Keratinocyte (primary cell): ENCODE measurements around the gene CAT. TPM values are rescaled to one million over a fixed set of nuclear protein-coding genes. Genes with fewer than 3 reads are reported as not detected.

Experiments used
- DNase-seq: peaks from one replicate; pipeline ENCODE4 v3.0.0-alpha.2; 2011; ENCODE audit warnings: low read depth, missing footprints, low spot score
- FAIRE-seq: peaks from 2 replicates; lab custom pipeline; 2011; peaks lifted over from hg19 to GRCh38; lab: Jason Lieb, UNC
- H2AFZ ChIP-seq: 2 replicates; pipeline ENCODE4 v1.6.0; 2012; ENCODE audit warnings: low read length, control low read depth, inconsistent platforms; ENCODE audit not compliant: control insufficient read depth
- H3K27ac ChIP-seq: 2 replicates; pipeline ENCODE4 v1.5.1; 2011; ENCODE audit warnings: low read length; ENCODE audit not compliant: control insufficient read depth, insufficient read depth
- H3K27me3 ChIP-seq: 3 replicates; pipeline ENCODE4 v1.6.0; 2011; ENCODE audit warnings: low read length; ENCODE audit not compliant: control insufficient read depth, insufficient read depth; ENCODE audit errors: extremely low read depth
- H3K36me3 ChIP-seq, 2 experiments: 2 replicates in 1 of 2; 3 replicates in 1 of 2; pipeline ENCODE4 v1.5.1; 2011; ENCODE audit warnings: low read length in 2 of 2, mild to moderate bottlenecking in 1 of 2; ENCODE audit not compliant: control insufficient read depth in 2 of 2, insufficient read depth in 2 of 2; ENCODE audit errors: extremely low read depth in 1 of 2
- H3K4me1 ChIP-seq: 3 replicates; pipeline ENCODE4 v1.5.1; 2011; ENCODE audit warnings: low read length; ENCODE audit not compliant: control insufficient read depth, insufficient read depth; ENCODE audit errors: extremely low read depth
- H3K4me2 ChIP-seq: 3 replicates; pipeline ENCODE4 v1.6.0; 2011; ENCODE audit warnings: low read depth, low read length; ENCODE audit not compliant: control insufficient read depth, insufficient read depth; ENCODE audit errors: extremely low read depth
- H3K4me3 ChIP-seq, 3 experiments: fragments of 200-600 bp in 1 of 3; sonication (generic) in 1 of 3; 2 replicates in 2 of 3; 3 replicates in 1 of 3; pipeline ENCODE4 v1.5.1; 2011 to 2016; ENCODE audit warnings: low read length in 3 of 3, mild to moderate bottlenecking in 3 of 3, control low read depth in 2 of 3, inconsistent platforms in 1 of 3, low read depth in 1 of 3, mixed read lengths in 1 of 3, mixed run types in 1 of 3, moderate library complexity in 1 of 3; ENCODE audit not compliant: control insufficient read depth in 2 of 3, insufficient read depth in 2 of 3; ENCODE audit errors: extremely low read depth in 1 of 3
- H3K79me2 ChIP-seq: 2 replicates; pipeline ENCODE4 v1.6.0; 2012; ENCODE audit warnings: low read length; ENCODE audit not compliant: control insufficient read depth, insufficient read depth
- H3K9ac ChIP-seq: 3 replicates; pipeline ENCODE4 v1.6.0; 2011; ENCODE audit warnings: low read length; ENCODE audit not compliant: control insufficient read depth, insufficient read depth; ENCODE audit errors: extremely low read depth
- H3K9me1 ChIP-seq: 3 replicates; pipeline ENCODE4 v1.6.0; 2011; ENCODE audit warnings: low read length; ENCODE audit not compliant: control insufficient read depth, insufficient read depth; ENCODE audit errors: extremely low read depth
- H3K9me3 ChIP-seq: 2 replicates; pipeline ENCODE4 v1.5.1; 2012; ENCODE audit warnings: low read depth, low read length; ENCODE audit not compliant: control insufficient read depth
- H4K20me1 ChIP-seq: 3 replicates; pipeline ENCODE4 v1.6.0; 2011; ENCODE audit warnings: low read length; ENCODE audit not compliant: control insufficient read depth, insufficient read depth; ENCODE audit errors: extremely low read depth
- EZH2 ChIP-seq: IDR thresholded peaks from one replicate; pipeline ENCODE4 v1.6.1; 2012; ENCODE audit warnings: inconsistent platforms, mild to moderate bottlenecking, low read length, moderate library complexity
- dilution Hi-C: fragments of 300-500 bp; cut with MboI; formaldehyde crosslinking; loops from one replicate; pipeline ENCODE4 v1.7.0; 2020; ENCODE audit warnings: low sequenced_read_pairs; ENCODE audit not compliant: extremely low pct_ligation_motif_present
- polyA plus RNA-seq, 5 experiments: library from polyadenylated mRNA; depleted of rRNA in 3 of 5; stranded (reverse) in 3 of 5; stranded (forward) in 1 of 5; unstranded in 1 of 5; fragments of >200 nt; gene quantifications; 1 replicate in 1 of 5; 2 replicates in 3 of 5; 3 replicates in 1 of 5; pipeline versions ENCODE4 v1.2.1 to v1.2.3, GENCODE V29; 2011 to 2012; ENCODE audit warnings: missing spikeins in 2 of 5, low read depth in 1 of 5, low replicate concordance in 1 of 5
- TF ChIP-seq, protein P1 (sequence below), 3 experiments: IDR thresholded peaks in 1 of 3; conservative IDR thresholded peaks in 1 of 3; optimal IDR thresholded peaks in 1 of 3; 2 replicates in 2 of 3; 3 replicates in 1 of 3; pipeline versions ENCODE3 to v1.5.1; 2011; ENCODE audit warnings: low read length in 3 of 3, mild to moderate bottlenecking in 3 of 3, moderate library complexity in 2 of 3, control low read depth in 1 of 3, inconsistent platforms in 1 of 3; ENCODE audit not compliant: insufficient read depth in 2 of 3; ENCODE audit errors: extremely low read depth in 1 of 3

The CAT gene
- polyA plus RNA-seq, 1 donor (not counting 4 experiments of a cell fraction or from before 2014, with no cell fraction given) = 94.8 TPM

DNA sequence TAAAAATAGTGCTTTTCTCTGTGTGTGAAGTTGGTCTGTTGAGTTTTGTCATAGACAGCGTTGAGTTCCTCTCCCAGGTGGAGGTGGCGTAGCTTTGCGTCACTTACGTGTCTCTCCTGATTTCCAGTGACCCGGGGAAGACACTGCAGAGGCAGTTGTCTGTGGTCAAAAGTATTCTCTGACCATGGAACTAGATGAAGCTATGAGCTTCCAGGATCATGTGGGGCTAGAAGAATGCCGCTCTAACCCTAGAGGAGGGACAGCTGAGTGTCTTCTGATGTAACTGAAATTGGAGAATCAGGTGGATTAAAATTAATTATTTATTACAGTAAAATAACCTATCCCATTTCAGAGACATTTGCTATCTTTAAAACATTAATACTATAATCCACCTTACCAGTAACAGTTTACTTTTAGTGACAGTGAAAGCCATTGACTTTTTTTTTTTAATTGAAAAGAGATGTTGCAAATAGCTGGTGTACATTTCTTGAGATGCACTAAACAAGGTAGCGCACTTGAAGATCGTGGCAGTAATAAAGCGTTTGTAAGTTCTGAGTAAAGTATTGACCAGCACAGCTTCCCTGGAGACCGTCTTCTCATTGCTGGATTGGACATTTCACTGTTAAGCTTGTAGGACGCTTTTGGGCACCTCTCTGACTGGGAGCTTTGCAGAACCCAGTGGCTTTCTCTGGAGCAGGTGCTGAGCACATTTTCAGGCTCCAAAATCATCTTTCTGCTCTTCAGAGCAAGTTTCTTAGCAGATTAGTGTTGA is 9.7 kb downstream of the CAT start:
- H3K4me1 ChIP-seq = no peaks in the 10 kb centered on the region
- no peak overlapping the region for H3K27ac ChIP-seq
- no peak overlapping the region for H3K4me3 ChIP-seq
- FAIRE-seq (no peak), DNase-seq (no peak)
- no peak for TF ChIP-seq EZH2
- TF ChIP-seq, protein P1, sequence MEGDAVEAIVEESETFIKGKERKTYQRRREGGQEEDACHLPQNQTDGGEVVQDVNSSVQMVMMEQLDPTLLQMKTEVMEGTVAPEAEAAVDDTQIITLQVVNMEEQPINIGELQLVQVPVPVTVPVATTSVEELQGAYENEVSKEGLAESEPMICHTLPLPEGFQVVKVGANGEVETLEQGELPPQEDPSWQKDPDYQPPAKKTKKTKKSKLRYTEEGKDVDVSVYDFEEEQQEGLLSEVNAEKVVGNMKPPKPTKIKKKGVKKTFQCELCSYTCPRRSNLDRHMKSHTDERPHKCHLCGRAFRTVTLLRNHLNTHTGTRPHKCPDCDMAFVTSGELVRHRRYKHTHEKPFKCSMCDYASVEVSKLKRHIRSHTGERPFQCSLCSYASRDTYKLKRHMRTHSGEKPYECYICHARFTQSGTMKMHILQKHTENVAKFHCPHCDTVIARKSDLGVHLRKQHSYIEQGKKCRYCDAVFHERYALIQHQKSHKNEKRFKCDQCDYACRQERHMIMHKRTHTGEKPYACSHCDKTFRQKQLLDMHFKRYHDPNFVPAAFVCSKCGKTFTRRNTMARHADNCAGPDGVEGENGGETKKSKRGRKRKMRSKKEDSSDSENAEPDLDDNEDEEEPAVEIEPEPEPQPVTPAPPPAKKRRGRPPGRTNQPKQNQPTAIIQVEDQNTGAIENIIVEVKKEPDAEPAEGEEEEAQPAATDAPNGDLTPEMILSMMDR (optimal IDR thresholded peaks at IDR 0.05 in 1 of 3, IDR thresholded peaks at IDR 0.05 in 1 of 3, conservative IDR thresholded peaks at IDR 0.05 in 1 of 3; ENCODE audit: extremely low read depth in 1 of 3, insufficient read depth in 2 of 3, low read length in 3 of 3) = no peak
- peaks cover 5 to 10% of the 10 kb centered on the region in 2 experiments for H3K36me3 ChIP-seq
- H3K9me1 ChIP-seq = no peaks in the 10 kb centered on the region
- no peak overlapping the region for H2AFZ ChIP-seq
- no peaks in the 10 kb centered on the region for H3K27me3 ChIP-seq
- no peaks in the 10 kb centered on the region for H3K9me3 ChIP-seq
- no peak overlapping the region for H3K9ac ChIP-seq
- no peaks in the 10 kb centered on the region for H4K20me1 ChIP-seq
- dilution Hi-C loops = no loop called here
- no peak overlapping the region for H3K4me2 ChIP-seq
- peaks cover 8% of the 10 kb centered on the region for H3K79me2 ChIP-seq

DNA sequence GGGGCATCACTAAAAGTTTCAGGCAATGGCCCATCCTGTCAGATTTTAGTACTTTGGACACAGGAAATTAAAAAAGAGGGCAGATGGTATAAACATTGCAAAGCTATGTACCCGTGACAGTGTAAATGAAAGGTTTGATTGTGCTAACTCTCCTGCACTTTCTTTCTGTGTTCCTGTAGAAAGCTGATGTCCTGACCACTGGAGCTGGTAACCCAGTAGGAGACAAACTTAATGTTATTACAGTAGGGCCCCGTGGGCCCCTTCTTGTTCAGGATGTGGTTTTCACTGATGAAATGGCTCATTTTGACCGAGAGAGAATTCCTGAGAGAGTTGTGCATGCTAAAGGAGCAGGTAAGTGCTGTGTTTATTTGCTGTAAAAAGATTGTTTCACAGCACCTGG is 10.3 kb downstream of the CAT start:
- no peak for FAIRE-seq
- peaks cover 6 to 15% of the 10 kb centered on the region in 2 experiments for H3K36me3 ChIP-seq
- no peak for TF ChIP-seq EZH2
- TF ChIP-seq, protein P1 (optimal IDR thresholded peaks at IDR 0.05 in 1 of 3, IDR thresholded peaks at IDR 0.05 in 1 of 3, conservative IDR thresholded peaks at IDR 0.05 in 1 of 3; ENCODE audit: extremely low read depth in 1 of 3, insufficient read depth in 2 of 3, low read length in 3 of 3) = no peak

More for the DNA sequence above, 10.3 kb downstream of the CAT start:
- H3K27me3 ChIP-seq = no peaks in the 10 kb centered on the region
- H3K79me2 ChIP-seq = peaks cover 4% of the 10 kb centered on the region
- no peak overlapping the region for H2AFZ ChIP-seq
- H4K20me1 ChIP-seq = no peaks in the 10 kb centered on the region
- H3K27ac ChIP-seq = no peak overlapping the region
- dilution Hi-C loops = no loop called here
- H3K4me1 ChIP-seq = no peaks in the 10 kb centered on the region
- H3K4me3 ChIP-seq = no peak overlapping the region
- DNase-seq = no peak
- H3K9me3 ChIP-seq = no peaks in the 10 kb centered on the region
- no peak overlapping the region for H3K9ac ChIP-seq
- H3K4me2 ChIP-seq = no peak overlapping the region
- no peaks in the 10 kb centered on the region for H3K9me1 ChIP-seq
